HFFc6 (cell line): ENCODE measurements around the gene ACAD11. TPM values are rescaled to one million over a fixed set of nuclear protein-coding genes. Genes with fewer than 3 reads are reported as not detected.
"Not testable (repeated sequence)": the region's sequence is repeated elsewhere in the genome, so short reads cannot be mapped to it uniquely, and the experiment has no call there.

ENCODE experiments used
- DNase-seq: peaks from one replicate; pipeline ENCODE4 v3.0.0-alpha.2; 2018
- H3K27ac Mint-ChIP-seq: 2 replicates; pipeline ENCODE4 v1.8.0; 2020; ENCODE audit warnings: mild to moderate bottlenecking, mixed read lengths
- H3K27me3 Mint-ChIP-seq: 2 replicates; pipeline ENCODE4 v1.8.0; 2021; ENCODE audit warnings: mild to moderate bottlenecking, moderate library complexity, mixed read lengths; ENCODE audit not compliant: insufficient read depth
- H3K36me3 Mint-ChIP-seq: 2 replicates; pipeline ENCODE4 v1.8.0; 2021; ENCODE audit warnings: low read depth, mixed read lengths
- H3K4me1 Mint-ChIP-seq: 2 replicates; pipeline ENCODE4 v1.8.0; 2020; ENCODE audit warnings: low read depth, mixed read lengths
- H3K4me3 Mint-ChIP-seq: 2 replicates; pipeline ENCODE4 v1.8.0; 2020; ENCODE audit warnings: mild to moderate bottlenecking, moderate library complexity, mixed read lengths
- H3K9me3 Mint-ChIP-seq: 2 replicates; pipeline ENCODE4 v1.8.0; 2020; ENCODE audit warnings: mild to moderate bottlenecking, mixed read lengths
- CTCF ChIP-seq: fragments of 200-600 bp; sonication (generic); IDR thresholded peaks from 2 replicates; pipeline ENCODE4 v1.5.0; 2021; ENCODE audit warnings: antibody characterized with exemption, mild to moderate bottlenecking
- total RNA-seq, 6 experiments: library from RNA; stranded (reverse); fragmentation: NEBNext Ultra II Directional; extraction: Animal tissue kit (Norgen Biotek cat#: 25700); gene quantifications; 2 replicates in 1 of 6; 3 replicates in 5 of 6; pipeline ENCODE4 v1.2.3, GENCODE V29; 2021

The ACAD11 gene
- total RNA-seq, 6 experiments from 2014 or later, result 13.3 to 18.5 (median 13.8) TPM

DNA sequence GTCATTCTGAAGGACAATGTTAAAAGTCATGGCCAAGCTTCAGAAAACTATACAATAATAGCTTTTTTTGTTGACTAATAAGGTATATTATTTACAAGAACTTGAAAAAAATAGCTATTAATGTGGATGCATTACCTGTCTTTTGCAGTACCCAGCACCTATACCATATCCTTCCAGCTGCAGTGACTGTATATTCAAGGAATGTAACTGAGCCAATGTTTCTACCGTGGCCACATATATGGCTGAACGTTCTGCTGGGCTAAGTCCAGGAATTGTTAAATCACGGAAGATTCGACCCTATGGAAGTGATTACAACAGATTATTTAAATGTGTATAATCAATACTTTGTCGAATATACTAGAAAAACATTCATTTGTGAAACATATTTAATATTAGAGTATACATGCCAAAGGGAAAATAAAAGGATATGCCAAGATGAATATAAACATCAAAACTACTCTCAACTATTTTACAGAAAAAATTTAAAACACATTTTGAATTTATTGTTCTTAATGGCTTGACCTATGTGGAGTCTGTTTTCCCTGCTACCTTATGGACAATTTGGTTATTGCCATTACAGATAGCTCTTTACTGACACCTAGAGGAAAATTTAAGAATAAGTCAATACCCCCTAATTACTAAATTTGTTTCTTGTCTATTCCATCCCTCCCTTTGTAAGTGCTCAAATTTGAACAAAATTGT, 17.6 kb downstream of the ACAD11 start:
- peaks cover 49% of the 10 kb centered on the region for H3K4me1 Mint-ChIP-seq
- DNase-seq, result peak; percentile 60
- no peaks in the 10 kb centered on the region for H3K9me3 Mint-ChIP-seq
- no peak overlapping the region for H3K27ac Mint-ChIP-seq
- H3K36me3 Mint-ChIP-seq, result no peaks in the 10 kb centered on the region
- H3K27me3 Mint-ChIP-seq, result no peaks in the 10 kb centered on the region
- H3K4me3 Mint-ChIP-seq, result no peak overlapping the region
- TF ChIP-seq CTCF, result peak; percentile 95

DNA sequence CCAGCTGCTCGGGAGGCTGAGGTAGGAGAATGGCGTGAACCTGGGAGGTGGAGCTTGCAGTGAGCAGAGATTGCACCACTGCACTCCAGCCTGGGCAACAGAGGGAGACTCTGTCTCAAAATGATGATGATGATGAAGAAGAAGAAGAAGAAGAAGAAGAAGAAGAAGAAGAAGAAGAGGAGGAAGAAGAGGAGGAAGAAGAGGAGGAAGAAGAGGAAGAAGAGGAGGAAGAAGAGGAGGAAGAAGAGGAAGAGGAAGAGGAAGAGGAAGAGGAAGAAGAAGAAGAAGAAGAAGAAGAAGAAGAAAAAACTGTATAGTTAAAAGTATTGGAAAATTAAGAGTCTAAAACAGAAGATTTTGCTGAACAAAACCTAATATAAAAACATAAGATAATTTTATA, 18.2 kb downstream of the ACAD11 start:
- DNase-seq, H3K9me3 Mint-ChIP-seq, H3K36me3 Mint-ChIP-seq, H3K27me3 Mint-ChIP-seq, H3K4me3 Mint-ChIP-seq: not testable (repeated sequence)
- H3K4me1 Mint-ChIP-seq, result peaks cover 54% of the 10 kb centered on the region
- peak overlapping the region; percentile 25; the same call in 1 of the 2 replicates for H3K27ac Mint-ChIP-seq

GRCh38 chr3:132638706-132639105, 20.9 kb downstream of the ACAD11 start:
- Mint-ChIP-seq H3K27me3 (no peaks in the 10 kb centered on the region; the same call in 1 of the 2 replicates), H3K4me1 (peaks cover 51% of the 10 kb centered on the region), H3K27ac (peak overlapping the region; percentile 66), H3K9me3 (no peaks in the 10 kb centered on the region), H3K4me3 (no peak overlapping the region), H3K36me3 (peaks cover 13% of the 10 kb centered on the region)
- no peak for TF ChIP-seq CTCF
- DNase-seq, result no peak

DNA sequence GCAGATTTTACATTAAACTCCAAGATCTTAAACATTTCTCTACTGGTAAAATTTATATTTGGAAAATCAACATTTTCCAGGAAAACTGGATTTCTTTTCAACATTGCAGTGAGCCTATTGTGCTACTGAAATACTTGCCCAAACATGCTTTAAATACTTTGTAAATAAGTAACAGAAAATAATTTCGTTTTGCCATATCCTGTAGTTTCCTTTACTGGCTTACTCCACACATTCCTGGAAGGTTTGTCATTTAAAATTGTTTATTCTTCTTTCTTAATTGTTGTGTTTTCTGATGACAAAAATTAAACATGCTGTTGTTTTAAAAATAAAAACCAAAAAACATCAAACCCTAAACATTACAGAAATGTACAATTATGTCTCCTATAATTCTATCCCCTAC, 22.0 kb downstream of the ACAD11 start:
- H3K36me3 Mint-ChIP-seq, result peaks cover 18% of the 10 kb centered on the region
- no peak for TF ChIP-seq CTCF
- DNase-seq, result peak; percentile 49
- H3K27ac Mint-ChIP-seq, result peak overlapping the region; percentile 66
- no peaks in the 10 kb centered on the region; the same call in 1 of the 2 replicates for H3K27me3 Mint-ChIP-seq
- H3K9me3 Mint-ChIP-seq, result no peaks in the 10 kb centered on the region
- H3K4me1 Mint-ChIP-seq, result peaks cover 51% of the 10 kb centered on the region
- peak overlapping the region; percentile 27 for H3K4me3 Mint-ChIP-seq

- H3K4me1 Mint-ChIP-seq, result peaks cover 47% of the 10 kb centered on the region
- no peak for TF ChIP-seq CTCF
- H3K36me3 Mint-ChIP-seq, result peaks cover 18% of the 10 kb centered on the region
- H3K4me3 Mint-ChIP-seq, result no peak overlapping the region
- no peak for DNase-seq
- H3K9me3 Mint-ChIP-seq, result no peaks in the 10 kb centered on the region
- H3K27ac Mint-ChIP-seq, result no peak overlapping the region
- no peaks in the 10 kb centered on the region; the same call in 1 of the 2 replicates for H3K27me3 Mint-ChIP-seq
These were observed 24.6 kb downstream of the ACAD11 start for GRCh38 chr3:132635052-132635451.

GRCh38 chr3:132630612-132631011, 29.0 kb downstream of the ACAD11 start:
- H3K36me3 Mint-ChIP-seq, result peaks cover 34% of the 10 kb centered on the region
- no peak for DNase-seq
- H3K27me3 Mint-ChIP-seq, result no peaks in the 10 kb centered on the region; the same call in 1 of the 2 replicates
- peak overlapping the region; percentile 91 for H3K27ac Mint-ChIP-seq
- H3K4me1 Mint-ChIP-seq, result peaks cover 33% of the 10 kb centered on the region
- no peak overlapping the region for H3K4me3 Mint-ChIP-seq
- TF ChIP-seq CTCF, result no peak
- H3K9me3 Mint-ChIP-seq, result no peaks in the 10 kb centered on the region
